Body of pancreas (tissue), 4 donors: ENCODE results near the gene OR10T2. TPM values are rescaled to one million over a fixed set of nuclear protein-coding genes. Genes with fewer than 3 reads are reported as not detected.
"Not testable (repeated sequence)": the region's sequence is repeated elsewhere in the genome, so short reads cannot be mapped to it uniquely, and the experiment has no call there.

Source experiments
- ATAC-seq: fragments of 150-250 bp; one replicate; pipeline ENCODE4 v1.9.1; 2016
- DNase-seq, 4 donors: peaks; one replicate each; pipeline ENCODE4 v3.0.0-alpha.2; 2019
- H3K27ac ChIP-seq, 4 donors: fragments of 200-600 bp; sonication (generic); 1 replicate in 3 of 4; 2 replicates in 1 of 4; pipeline versions ENCODE4 v1.5.1 to v1.6.1; 2016 to 2019; ENCODE audit warnings: mild to moderate bottlenecking in 1 of 4, mixed read lengths in 1 of 4, moderate library complexity in 1 of 4
- H3K27me3 ChIP-seq, 2 donors: fragments of 200-600 bp; sonication (generic); one replicate each; pipeline ENCODE4 v1.6.0; 2016; ENCODE audit warnings: mild to moderate bottlenecking in 1 of 2
- H3K36me3 ChIP-seq, 2 donors: fragments of 200-600 bp; sonication (generic); replicated peaks in 1 of 2; 2 replicates each; pipeline ENCODE4 v1.5.1; 2016; ENCODE audit warnings: low read depth in 2 of 2; ENCODE audit not compliant: insufficient read depth in 1 of 2
- H3K4me1 ChIP-seq: fragments of 200-600 bp; sonication (generic); one replicate; pipeline ENCODE4 v1.6.0; 2016
- H3K4me3 ChIP-seq, 2 donors: fragments of 200-600 bp; sonication (generic); 1 replicate in 1 of 2; 2 replicates in 1 of 2; pipeline ENCODE4 v1.5.1; 2016 to 2019
- H3K9me3 ChIP-seq, 3 donors: fragments of 200-600 bp; sonication (generic); 1 replicate in 2 of 3; 2 replicates in 1 of 3; pipeline ENCODE4 v1.5.1; 2016
- CTCF ChIP-seq, 7 experiments: fragments of 450-650 bp in 4 of 7; fragments of 200-600 bp in 3 of 7; sonication (generic) in 3 of 7; IDR thresholded peaks; one replicate each; pipeline ENCODE4 v1.5.1; 2016 to 2019; ENCODE audit warnings: antibody characterized with exemption in 7 of 7
- POLR2A ChIP-seq, 3 donors: fragments of 450-650 bp; IDR thresholded peaks; one replicate each; pipeline ENCODE4 v1.6.1; 2016; ENCODE audit warnings: antibody characterized with exemption in 3 of 3, mild to moderate bottlenecking in 2 of 3
- WGBS, 2 donors: methylation state at CpG; one replicate each; pipeline ENCODE4 v1.1.5; 2017; 5-methylcytosine and 5-hydroxymethylcytosine counted together
- intact Hi-C: fragments of 100-400 bp; cut with DNase I; formaldehyde crosslinking; loops from one replicate; pipeline ENCODE4 v1.15.1; 2023
- total RNA-seq, 2 donors: library from RNA; depleted of rRNA; stranded (reverse); fragments of >200 nt; gene quantifications; one replicate each; pipeline ENCODE4 v1.1.0, GENCODE V29; 2016

OR10T2 gene
- total RNA-seq, 2 donors from 2014 or later, result not detected

- no peaks in the 10 kb centered on the region for H3K4me1 ChIP-seq
- no peak within 1 kb of the TSS for H3K27ac ChIP-seq
- no peaks in the 10 kb centered on the region for H3K36me3 ChIP-seq
- H3K9me3 ChIP-seq, result no peaks in the 10 kb centered on the region
- no peak for ATAC-seq
- intact Hi-C loops, result no loop called here
- DNase-seq, result no peak
- H3K4me3 ChIP-seq, result no peak within 1 kb of the TSS
- H3K27me3 ChIP-seq, result no peaks in the 10 kb centered on the region
- WGBS, 2 donors, result 22 to 26% methylated on average over 6 of the region's 6 CpGs
- no peak for TF ChIP-seq CTCF (IDR thresholded peaks at IDR 0.05)
- no peak for TF ChIP-seq POLR2A (IDR thresholded peaks at IDR 0.05)
Measured at GRCh38 chr1:158353303-158354075, 45.8 kb downstream of the OR10T2 start, which contains the start of gene CD1E. CD1E (plus strand) TSS chr1:158353894; CDS start chr1:158353989, 95 bp downstream.

DNA sequence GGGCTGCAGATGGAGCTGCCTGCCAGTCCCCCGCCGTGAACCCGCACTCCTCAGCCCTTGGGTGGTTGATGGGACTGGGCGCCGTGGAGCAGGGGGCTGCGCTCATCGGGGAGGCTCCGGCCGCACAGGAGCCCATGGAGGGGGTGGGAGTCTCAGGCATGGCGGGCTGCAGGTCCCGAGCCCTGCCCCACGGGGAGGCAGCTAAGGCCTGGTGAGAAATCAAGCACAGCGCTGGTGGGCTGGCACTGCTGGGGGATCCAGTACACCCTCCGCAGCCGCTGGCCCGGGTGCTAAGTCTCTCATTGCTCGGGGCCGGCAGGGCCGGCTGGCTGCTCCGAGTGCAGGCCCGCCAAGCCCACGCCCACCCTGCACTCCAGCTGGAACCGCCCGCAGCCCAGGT lies 50.3 kb downstream of the OR10T2 start:
- DNase-seq, ATAC-seq, H3K36me3 ChIP-seq, intact Hi-C loops, H3K27me3 ChIP-seq, H3K4me1 ChIP-seq, H3K27ac ChIP-seq, H3K4me3 ChIP-seq: not testable (repeated sequence)
- 88 to 90% methylated on average over 8 to 21 of the region's 24 CpGs for WGBS, 2 donors
- peaks cover 0 to 14% (median 0%) of the 10 kb centered on the region in 3 donors for H3K9me3 ChIP-seq

Other genes with a start within 250 kb of the OR10T2 start
- gene CD1D, start 218.6 kb downstream of the OR10T2 start, total RNA-seq, result 1 to 10 TPM in 1 of 2 donors, under 1 TPM in 1; 0.33 to 1.8 TPM
- gene CD1A, start 145.0 kb downstream of the OR10T2 start, total RNA-seq, result not detected
- 1 to 10 TPM in 1 of 2 donors, not detected in 1; 1.0 TPM for gene CD1C, start 109.5 kb downstream of the OR10T2 start, total RNA-seq
- gene CD1B, start 67.9 kb downstream of the OR10T2 start, total RNA-seq, result 1 to 10 TPM in 1 of 2 donors, not detected in 1; 1.0 TPM
- under 1 TPM in 1 of 2 donors, not detected in 1; 0.78 TPM for gene CD1E, start 45.6 kb downstream of the OR10T2 start, total RNA-seq
- not detected for gene OR10K2, start 26.8 kb upstream of the OR10T2 start, total RNA-seq
- gene OR10K1, start 62.4 kb upstream of the OR10T2 start, total RNA-seq, result not detected
- gene OR10R2, start 72.8 kb upstream of the OR10T2 start, total RNA-seq, result not detected
- gene OR6Y1, start 154.9 kb upstream of the OR10T2 start, total RNA-seq, result not detected
- gene OR6P1, start 171.1 kb upstream of the OR10T2 start, total RNA-seq, result not detected
- not detected for gene OR10X1, start 180.4 kb upstream of the OR10T2 start, total RNA-seq
- not detected for gene OR10Z1, start 205.8 kb upstream of the OR10T2 start, total RNA-seq